Stimulated activated CD8-positive, alpha-beta memory T cell treated with anti-CD3 and anti-CD28 coated beads, Interleukin-4, amount 100 ng/mL, for 48 hours (primary cell): ENCODE measurements around the gene SLC39A1.
"Not testable (repeated sequence)": the region's sequence is repeated elsewhere in the genome, so short reads cannot be mapped to it uniquely, and the experiment has no call there.

Source experiments
- DNase-seq: peaks from one replicate; pipeline ENCODE4 v3.0.0-alpha.2; 2020

SLC39A1 gene

GRCh38 chr1:153928791-153929341, 34.5 kb downstream of the SLC39A1 start:
- DNase-seq = no peak

GRCh38 chr1:153928245-153928644, 35.1 kb downstream of the SLC39A1 start:
- DNase-seq = no peak

- DNase-seq = no peak
Measured at GRCh38 chr1:153926405-153926804, 36.9 kb downstream of the SLC39A1 start.

DNA sequence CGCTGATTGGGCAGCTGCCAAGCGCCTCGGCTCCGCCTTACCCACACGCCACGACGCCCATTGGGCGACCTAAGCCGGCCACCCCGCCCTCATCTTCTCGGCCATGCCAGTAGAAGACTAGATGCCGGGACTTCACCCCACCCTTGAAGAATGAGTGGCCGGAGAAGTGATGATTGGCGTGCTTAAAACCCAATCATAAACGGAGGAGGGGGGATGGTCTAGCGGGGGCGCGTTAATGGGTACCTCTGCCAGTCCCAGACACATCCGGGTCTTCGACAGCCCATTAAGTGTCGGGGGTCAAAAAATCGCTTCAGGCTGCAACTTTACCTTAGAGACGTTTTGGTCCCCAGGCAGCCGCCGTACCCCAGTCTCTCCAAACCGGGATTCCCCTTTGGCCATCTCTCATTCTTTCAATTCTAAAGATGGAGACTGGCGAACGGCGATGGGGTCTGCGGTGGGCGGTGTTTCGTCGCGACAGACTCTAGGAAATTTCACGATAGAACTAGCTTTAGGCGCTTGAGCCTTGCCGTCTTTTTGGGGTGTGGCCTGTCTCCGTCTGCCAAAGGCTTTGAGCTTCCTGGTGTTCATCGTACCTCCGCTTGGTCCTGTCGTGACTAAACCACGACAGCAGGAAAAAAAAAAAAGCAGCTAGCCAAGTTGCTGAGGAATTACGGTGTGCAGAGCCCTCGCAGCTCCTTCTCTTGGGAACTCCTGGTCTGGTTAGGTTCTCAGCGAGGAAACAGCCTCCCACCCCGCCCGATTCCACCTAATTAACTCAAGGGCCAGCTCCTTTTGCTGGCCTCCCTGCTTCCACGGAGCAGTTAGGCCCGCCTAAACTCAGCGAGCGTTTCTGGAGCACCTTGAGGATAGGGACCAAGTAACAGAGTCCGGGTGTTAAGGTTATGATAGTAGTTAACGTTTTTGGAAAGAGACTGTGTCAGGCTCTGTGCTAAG, 40.1 kb downstream of the SLC39A1 start, which contains the start of gene GATAD2B:
GATAD2B (minus strand) TSS at position 1 of the 954 bp plus-strand sequence. CDS start 94,625 bp downstream, outside the sequence.
- DNase-seq = peak; percentile 98

DNA sequence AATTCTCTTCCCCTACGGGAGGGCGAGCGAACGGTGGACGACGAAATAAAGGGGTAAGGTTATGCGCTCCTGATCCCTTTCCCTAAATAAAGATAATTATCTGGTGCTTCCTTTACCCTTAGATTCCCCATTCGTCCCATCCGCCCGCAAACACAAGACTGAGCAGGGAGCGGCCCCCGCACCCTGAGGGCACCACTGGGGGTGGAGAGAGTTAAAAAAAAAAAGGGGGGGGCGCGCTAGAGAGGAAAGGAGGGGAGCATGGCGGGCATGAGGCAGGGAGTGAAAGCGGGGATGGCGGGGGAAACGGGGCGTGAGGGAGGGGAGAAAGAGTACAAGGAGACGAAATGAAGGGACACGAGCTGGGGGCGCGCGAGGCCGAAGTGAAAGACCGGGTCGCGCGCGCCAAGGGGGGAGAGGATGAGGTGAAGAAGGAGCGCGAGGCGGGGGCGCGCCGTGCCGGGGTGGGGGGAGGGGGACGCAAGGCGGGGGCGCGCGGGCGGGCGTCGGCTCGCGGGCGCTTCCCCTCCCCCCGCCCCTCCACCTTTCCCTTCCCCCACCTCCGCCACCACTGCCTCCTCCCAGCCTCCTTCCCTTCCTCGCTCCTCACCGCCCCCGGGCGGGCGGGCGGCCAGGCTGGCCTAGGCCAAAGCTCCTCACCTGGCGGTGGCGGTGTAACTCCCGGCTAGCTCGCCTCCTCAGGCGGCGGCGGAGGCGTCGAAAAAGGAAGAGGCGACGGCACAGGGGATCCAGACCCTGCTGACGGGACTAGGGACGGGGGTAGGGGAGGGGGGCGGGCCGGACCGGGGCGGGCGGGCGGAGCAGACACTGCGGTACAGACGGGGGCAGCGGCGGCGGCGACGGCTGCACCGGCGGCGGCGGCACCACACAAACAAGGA, 41.0 kb downstream of the SLC39A1 start:
- peak; percentile 81 for DNase-seq

DNA sequence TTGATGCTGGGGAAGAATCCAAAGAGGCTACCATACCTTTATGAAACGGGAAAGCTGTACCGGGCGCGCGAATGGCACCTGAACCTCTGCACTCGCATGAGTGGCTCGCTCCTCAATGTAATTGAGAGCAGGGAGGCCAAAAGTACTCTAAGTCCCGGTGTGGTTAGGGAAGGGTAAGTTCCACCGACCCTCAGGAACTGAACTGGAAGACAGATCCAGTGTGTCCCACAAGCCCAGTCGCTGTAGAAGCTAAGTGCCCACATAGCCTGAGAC, 41.6 kb downstream of the SLC39A1 start:
- DNase-seq = no peak

- DNase-seq = no peak
Measured at GRCh38 chr1:153921080-153921802, 42.1 kb downstream of the SLC39A1 start.

DNA sequence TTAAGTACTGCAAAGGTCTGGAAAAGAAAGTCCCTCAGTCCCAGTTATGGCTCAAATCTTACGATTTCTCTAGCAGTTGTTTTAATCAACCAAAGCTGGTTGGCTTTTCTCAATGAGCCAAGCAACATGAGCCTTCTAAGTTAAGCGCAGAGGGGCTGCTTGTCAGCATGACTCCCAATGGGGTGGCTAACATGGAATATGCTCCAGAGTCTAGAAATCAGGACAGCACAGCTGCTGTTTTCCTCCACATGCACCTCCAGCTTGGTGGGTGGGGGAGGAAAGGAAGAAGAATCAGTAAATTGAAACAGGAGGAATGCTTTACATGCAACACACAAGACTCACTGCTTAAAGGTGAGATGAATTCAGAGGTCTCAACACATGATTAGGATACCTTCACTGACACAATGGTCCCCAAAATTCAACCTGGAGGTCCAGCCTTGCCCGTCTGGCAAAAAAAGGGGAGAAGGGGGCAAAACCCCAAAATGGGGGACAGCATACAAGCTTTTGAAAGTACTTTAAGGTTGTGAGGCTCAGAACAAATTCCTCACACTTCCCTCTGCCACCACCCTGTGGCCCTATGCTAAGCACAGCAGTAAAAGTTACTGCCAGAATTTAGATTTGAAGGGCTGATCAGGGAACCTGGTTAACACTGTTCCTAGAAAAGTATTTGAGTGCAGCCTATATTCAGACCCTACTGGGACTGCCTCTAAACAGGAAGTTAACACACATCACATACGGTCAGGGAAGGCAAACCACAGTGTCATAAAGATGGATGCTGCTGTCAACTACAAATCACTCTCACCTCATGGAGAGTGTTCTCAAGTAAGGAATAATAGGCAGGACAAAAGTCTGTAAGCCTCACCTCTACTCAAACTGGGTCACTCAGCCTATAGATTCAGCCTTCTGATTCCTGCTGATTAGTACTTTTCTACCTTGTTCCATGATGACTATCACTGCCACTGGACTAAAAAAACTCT, 43.2 kb downstream of the SLC39A1 start:
- DNase-seq = no peak

DNA sequence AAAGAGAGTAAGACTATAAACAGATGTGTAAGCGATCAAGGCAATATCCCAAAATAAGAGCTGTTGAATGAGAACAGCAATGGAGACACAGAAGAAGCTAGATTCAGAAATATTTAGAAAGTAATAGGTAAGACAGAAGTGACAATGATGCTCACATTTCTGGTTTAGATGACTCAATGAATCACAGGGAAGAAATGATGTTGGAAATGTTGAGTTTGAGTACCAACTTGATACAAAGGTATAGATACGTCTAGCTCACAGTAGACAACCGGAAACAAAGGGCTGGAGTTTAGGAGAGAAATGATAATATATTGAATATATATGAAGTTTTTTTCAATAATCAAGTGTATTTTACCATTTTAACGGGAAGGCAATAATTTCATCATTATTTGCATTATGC, 47.0 kb downstream of the SLC39A1 start:
- DNase-seq = no peak

DNA sequence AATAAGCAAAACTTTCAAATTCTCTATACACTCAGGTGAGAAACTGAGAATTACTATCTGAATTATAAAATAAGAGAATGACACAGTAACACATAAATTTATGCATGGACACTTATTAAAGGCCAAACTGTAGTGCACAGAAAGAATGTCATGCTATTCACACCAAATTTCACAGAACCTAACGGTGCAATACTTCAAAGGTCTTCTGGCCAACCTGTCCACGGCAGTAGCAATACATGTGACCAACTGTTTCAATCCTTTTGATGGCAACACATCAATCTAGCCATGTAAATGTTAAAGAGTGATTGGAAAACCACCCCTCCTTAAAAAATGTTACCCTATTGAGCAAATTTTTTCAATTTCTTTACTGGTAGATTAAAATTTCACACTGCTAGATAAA, 51.0 kb downstream of the SLC39A1 start:
- no peak for DNase-seq

DNA sequence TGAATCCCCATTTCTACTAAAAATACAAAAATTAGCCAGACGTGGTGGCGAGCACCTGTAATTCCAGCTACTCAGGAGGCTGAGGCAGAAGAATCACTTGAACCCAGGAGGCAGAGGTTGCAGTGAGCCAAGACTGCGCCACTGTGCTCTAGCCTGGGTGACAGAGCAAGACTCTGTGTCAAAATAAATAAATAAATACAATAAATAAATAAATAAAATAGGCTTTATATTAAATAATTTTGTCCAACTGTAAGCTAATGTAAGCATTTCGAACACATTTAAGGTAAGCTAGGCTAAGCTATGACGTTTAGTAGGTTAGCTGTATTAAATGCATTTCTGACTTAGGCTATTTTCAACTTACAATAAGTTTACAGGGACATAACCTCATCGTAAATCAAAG, 52.8 kb downstream of the SLC39A1 start:
- not testable (repeated sequence) for DNase-seq
